HepG2 (cell line): Measurements from ENCODE around the gene TRPM5.

Source experiments
- CEBPZ ChIP-seq: IDR thresholded peaks from 2 replicates; pipeline ENCODE4 v1.6.1; 2012; ENCODE audit warnings: low read length, improper control_type of control experiment
- EP300 ChIP-seq, 3 experiments: sonication (generic) in 1 of 3; formaldehyde crosslinking in 1 of 3; IDR thresholded peaks; 2 replicates each; pipeline versions ENCODE4 v1.5.1 to v1.6.1; 2011 to 2020; ENCODE audit warnings: low read depth in 2 of 3, low read length in 2 of 3, borderline replicate concordance in 1 of 3, improper control_type of control experiment in 1 of 3, mild to moderate bottlenecking in 1 of 3, missing genetic modification reagents in 1 of 3, moderate library complexity in 1 of 3
- RFX5 ChIP-seq: IDR thresholded peaks from 2 replicates; pipeline ENCODE4 v1.6.1; 2011; ENCODE audit warnings: low read depth, low read length, improper control_type of control experiment
- SMARCE1 ChIP-seq: fragments of 450-650 bp; IDR thresholded peaks from 2 replicates; pipeline ENCODE4 v1.6.1; 2017; ENCODE audit warnings: borderline replicate concordance
- ZBTB14 ChIP-seq: sonication (generic); formaldehyde crosslinking; IDR thresholded peaks from 2 replicates; pipeline ENCODE4 v1.4.0; 2020; ENCODE audit warnings: missing genetic modification reagents
- ZBTB7A ChIP-seq: sonication (generic); formaldehyde crosslinking; IDR thresholded peaks from 2 replicates; pipeline ENCODE4 v1.8.0; 2022; ENCODE audit warnings: mild to moderate bottlenecking, missing genetic modification reagents
- TF ChIP-seq, protein P1 (sequence below): sonication (generic); IDR thresholded peaks from 2 replicates; pipeline ENCODE4 v1.6.1; 2016; ENCODE audit warnings: low read depth, borderline replicate concordance
- TF ChIP-seq, protein P2 (sequence below): sonication (generic); formaldehyde crosslinking; IDR thresholded peaks from 2 replicates; pipeline ENCODE4 v1.5.1; 2020; ENCODE audit warnings: mild to moderate bottlenecking, missing genetic modification reagents, borderline replicate concordance

DNA sequence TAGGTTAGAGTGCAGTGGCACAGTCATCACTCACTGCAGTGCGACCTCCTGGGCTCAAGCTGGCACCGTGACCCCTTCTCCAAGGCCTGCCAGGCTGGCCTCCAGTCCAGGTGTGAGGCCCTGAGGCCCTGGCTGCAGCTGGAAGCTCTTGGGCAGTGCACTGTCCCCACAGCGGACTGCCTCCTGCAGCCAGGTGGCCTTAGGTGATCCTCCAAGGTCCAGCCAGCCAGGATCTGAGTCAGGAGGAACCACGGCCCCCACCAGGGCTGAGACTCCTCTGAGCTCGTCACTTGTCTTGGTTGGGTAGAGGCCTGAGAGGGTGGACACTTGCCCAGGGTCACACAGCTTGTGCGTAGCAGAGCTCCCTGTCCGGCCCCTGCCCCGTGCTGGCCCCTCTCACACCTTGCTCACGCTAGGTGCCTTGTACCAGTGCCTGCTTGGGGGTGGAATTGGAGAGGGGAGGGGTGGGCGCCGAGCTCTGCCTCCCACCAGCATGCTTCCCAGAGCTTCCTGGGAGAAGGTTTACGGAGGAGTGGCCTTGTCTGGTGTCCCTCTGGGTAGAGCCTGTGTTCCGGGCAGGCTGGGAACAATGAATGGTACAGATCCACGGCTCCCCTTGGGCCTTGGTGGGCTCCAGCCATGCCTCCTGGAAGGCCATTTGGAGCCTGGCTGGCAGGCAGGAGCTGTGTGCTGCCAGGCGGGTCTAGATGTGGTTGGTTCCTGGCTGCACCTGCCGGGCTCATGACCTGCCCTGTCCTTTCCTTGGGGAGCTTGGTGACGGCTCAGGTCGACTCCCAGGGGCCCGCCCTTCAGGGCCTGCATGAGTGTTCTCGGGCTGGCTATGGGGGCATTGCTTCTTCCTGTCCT is 21.1 kb upstream of the TRPM5 start:
- TF ChIP-seq ZBTB7A, result no peak
- TF ChIP-seq, protein P1, sequence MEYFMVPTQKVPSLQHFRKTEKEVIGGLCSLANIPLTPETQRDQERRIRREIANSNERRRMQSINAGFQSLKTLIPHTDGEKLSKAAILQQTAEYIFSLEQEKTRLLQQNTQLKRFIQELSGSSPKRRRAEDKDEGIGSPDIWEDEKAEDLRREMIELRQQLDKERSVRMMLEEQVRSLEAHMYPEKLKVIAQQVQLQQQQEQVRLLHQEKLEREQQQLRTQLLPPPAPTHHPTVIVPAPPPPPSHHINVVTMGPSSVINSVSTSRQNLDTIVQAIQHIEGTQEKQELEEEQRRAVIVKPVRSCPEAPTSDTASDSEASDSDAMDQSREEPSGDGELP, result no peak
- TF ChIP-seq CEBPZ, result no peak
- TF ChIP-seq SMARCE1, result no peak
- TF ChIP-seq, protein P2, sequence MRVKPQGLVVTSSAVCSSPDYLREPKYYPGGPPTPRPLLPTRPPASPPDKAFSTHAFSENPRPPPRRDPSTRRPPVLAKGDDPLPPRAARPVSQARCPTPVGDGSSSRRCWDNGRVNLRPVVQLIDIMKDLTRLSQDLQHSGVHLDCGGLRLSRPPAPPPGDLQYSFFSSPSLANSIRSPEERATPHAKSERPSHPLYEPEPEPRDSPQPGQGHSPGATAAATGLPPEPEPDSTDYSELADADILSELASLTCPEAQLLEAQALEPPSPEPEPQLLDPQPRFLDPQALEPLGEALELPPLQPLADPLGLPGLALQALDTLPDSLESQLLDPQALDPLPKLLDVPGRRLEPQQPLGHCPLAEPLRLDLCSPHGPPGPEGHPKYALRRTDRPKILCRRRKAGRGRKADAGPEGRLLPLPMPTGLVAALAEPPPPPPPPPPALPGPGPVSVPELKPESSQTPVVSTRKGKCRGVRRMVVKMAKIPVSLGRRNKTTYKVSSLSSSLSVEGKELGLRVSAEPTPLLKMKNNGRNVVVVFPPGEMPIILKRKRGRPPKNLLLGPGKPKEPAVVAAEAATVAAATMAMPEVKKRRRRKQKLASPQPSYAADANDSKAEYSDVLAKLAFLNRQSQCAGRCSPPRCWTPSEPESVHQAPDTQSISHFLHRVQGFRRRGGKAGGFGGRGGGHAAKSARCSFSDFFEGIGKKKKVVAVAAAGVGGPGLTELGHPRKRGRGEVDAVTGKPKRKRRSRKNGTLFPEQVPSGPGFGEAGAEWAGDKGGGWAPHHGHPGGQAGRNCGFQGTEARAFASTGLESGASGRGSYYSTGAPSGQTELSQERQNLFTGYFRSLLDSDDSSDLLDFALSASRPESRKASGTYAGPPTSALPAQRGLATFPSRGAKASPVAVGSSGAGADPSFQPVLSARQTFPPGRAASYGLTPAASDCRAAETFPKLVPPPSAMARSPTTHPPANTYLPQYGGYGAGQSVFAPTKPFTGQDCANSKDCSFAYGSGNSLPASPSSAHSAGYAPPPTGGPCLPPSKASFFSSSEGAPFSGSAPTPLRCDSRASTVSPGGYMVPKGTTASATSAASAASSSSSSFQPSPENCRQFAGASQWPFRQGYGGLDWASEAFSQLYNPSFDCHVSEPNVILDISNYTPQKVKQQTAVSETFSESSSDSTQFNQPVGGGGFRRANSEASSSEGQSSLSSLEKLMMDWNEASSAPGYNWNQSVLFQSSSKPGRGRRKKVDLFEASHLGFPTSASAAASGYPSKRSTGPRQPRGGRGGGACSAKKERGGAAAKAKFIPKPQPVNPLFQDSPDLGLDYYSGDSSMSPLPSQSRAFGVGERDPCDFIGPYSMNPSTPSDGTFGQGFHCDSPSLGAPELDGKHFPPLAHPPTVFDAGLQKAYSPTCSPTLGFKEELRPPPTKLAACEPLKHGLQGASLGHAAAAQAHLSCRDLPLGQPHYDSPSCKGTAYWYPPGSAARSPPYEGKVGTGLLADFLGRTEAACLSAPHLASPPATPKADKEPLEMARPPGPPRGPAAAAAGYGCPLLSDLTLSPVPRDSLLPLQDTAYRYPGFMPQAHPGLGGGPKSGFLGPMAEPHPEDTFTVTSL, result no peak
- TF ChIP-seq RFX5, result no peak
- TF ChIP-seq EP300 (IDR thresholded peaks at IDR 0.05; ENCODE audit: low read depth in 2 of 2, low read length in 2 of 2), result no peak
- no peak for TF ChIP-seq EP300 (CRISPR knock-in tag; IDR thresholded peaks at IDR 0.05; ENCODE audit: borderline replicate concordance)
- no peak for TF ChIP-seq ZBTB14 (CRISPR knock-in tag)
